GM23248 (cell line): ENCODE measurements around the gene ERI3.

Experiments
- EZH2 ChIP-seq: fragments of 200-600 bp; sonication (generic); IDR thresholded peaks from 2 replicates; pipeline ENCODE4 v1.6.1; 2018; ENCODE audit warnings: antibody characterized with exemption, mild to moderate bottlenecking; ENCODE audit not compliant: insufficient read depth, poor library complexity, severe bottlenecking
- EZH2phosphoT487 ChIP-seq: fragments of 200-600 bp; sonication (generic); IDR thresholded peaks from 2 replicates; pipeline ENCODE4 v1.6.1; 2018; ENCODE audit warnings: antibody characterized with exemption, moderate library complexity, mild to moderate bottlenecking, low read depth; ENCODE audit not compliant: insufficient read depth

GRCh38 chr1:44251486-44251885, 103.6 kb downstream of the ERI3 start:
- TF ChIP-seq EZH2phosphoT487 (no peak), EZH2 (no peak)
